K562 (cell line): ENCODE measurements around the gene ZNF672. TPM values are rescaled to one million over a fixed set of nuclear protein-coding genes. Genes with fewer than 3 reads are reported as not detected.

Experiments used
- BCL6 ChIP-seq: fragments of 250-450 bp; sonication (Bioruptor Pico); IDR thresholded peaks from 2 replicates; pipeline ENCODE4 v1.4.0; 2020
- CEBPB ChIP-seq: fragments of 450-650 bp; IDR thresholded peaks from 2 replicates; pipeline ENCODE4 v1.6.1; 2016; ENCODE audit warnings: missing genetic modification characterization, missing compliant biosample characterization
- DDX20 ChIP-seq: fragments of 450-650 bp; IDR thresholded peaks from 2 replicates; pipeline ENCODE4 v1.6.1; 2016; ENCODE audit warnings: missing genetic modification characterization, low read depth, mild to moderate bottlenecking, missing compliant biosample characterization, moderate library complexity
- E2F3 ChIP-seq: fragments of 250-450 bp; sonication (Bioruptor Pico); IDR thresholded peaks from 2 replicates; pipeline ENCODE4 v1.4.0; 2020; ENCODE audit warnings: mild to moderate bottlenecking
- EWSR1 ChIP-seq: fragments of 450-650 bp; IDR thresholded peaks from 2 replicates; pipeline ENCODE4 v1.6.1; 2018; ENCODE audit warnings: borderline replicate concordance, mild to moderate bottlenecking, low read depth, moderate library complexity; ENCODE audit not compliant: partially characterized antibody
- GABPB2 ChIP-seq: fragments of 250-450 bp; sonication (Bioruptor Pico); conservative IDR thresholded peaks from 2 replicates; pipeline ENCODE4 v1.5.1; 2021; ENCODE audit warnings: mild to moderate bottlenecking
- GATAD2B ChIP-seq: fragments of 450-650 bp; IDR thresholded peaks from 2 replicates; pipeline ENCODE4 v1.6.1; 2017; ENCODE audit warnings: mild to moderate bottlenecking, borderline replicate concordance
- GTF2A2 ChIP-seq: IDR thresholded peaks from 2 replicates; pipeline ENCODE4 v1.6.1; 2016; ENCODE audit warnings: mild to moderate bottlenecking, missing genetic modification characterization, missing compliant biosample characterization
- HDAC3 ChIP-seq: fragments of 450-650 bp; IDR thresholded peaks from 2 replicates; pipeline ENCODE4 v1.6.1; 2018; ENCODE audit warnings: borderline replicate concordance, mild to moderate bottlenecking, moderate library complexity; ENCODE audit not compliant: partially characterized antibody
- ILF3 ChIP-seq: fragments of 450-650 bp; IDR thresholded peaks from 2 replicates; pipeline ENCODE4 v1.6.1; 2018; ENCODE audit warnings: antibody characterized with exemption, mild to moderate bottlenecking, moderate library complexity, borderline replicate concordance
- KDM2B ChIP-seq: fragments of 250-450 bp; sonication (Bioruptor Pico); IDR thresholded peaks from 2 replicates; pipeline ENCODE4 v1.8.0; 2021; ENCODE audit warnings: mild to moderate bottlenecking, moderate library complexity
- KLF13 ChIP-seq: fragments of 450-650 bp; IDR thresholded peaks from 2 replicates; pipeline ENCODE4 v1.6.1; 2016; ENCODE audit warnings: missing genetic modification characterization, low read depth, mild to moderate bottlenecking, missing compliant biosample characterization, moderate library complexity, borderline replicate concordance
- NCOA1 ChIP-seq: fragments of 450-650 bp; IDR thresholded peaks from 2 replicates; pipeline ENCODE4 v1.6.1; 2016; ENCODE audit warnings: low read depth
- PCBP1 ChIP-seq: fragments of 200-400 bp; formaldehyde crosslinking; IDR thresholded peaks from 2 replicates; pipeline ENCODE4 v1.6.1; 2018; ENCODE audit warnings: mild to moderate bottlenecking, low read depth, low read length; ENCODE audit not compliant: poor library complexity, severe bottlenecking
- POLR2G ChIP-seq: fragments of 200-400 bp; formaldehyde crosslinking; IDR thresholded peaks from 2 replicates; pipeline ENCODE4 v1.6.1; 2017; ENCODE audit warnings: low read depth, mild to moderate bottlenecking, antibody characterized with exemption, low read length, moderate library complexity
- RFX1 ChIP-seq: fragments of 450-650 bp; IDR thresholded peaks from 2 replicates; pipeline ENCODE4 v1.6.1; 2016; ENCODE audit warnings: mild to moderate bottlenecking, moderate library complexity
- SMARCA4 ChIP-seq: fragments of 450-650 bp; IDR thresholded peaks from 2 replicates; pipeline ENCODE4 v1.6.1; 2016
- TBL1XR1 ChIP-seq, 2 experiments: IDR thresholded peaks; 2 replicates each; pipeline ENCODE4 v1.6.1; 2012; ENCODE audit warnings: improper control_type of control experiment in 2 of 2, low read length in 2 of 2, mild to moderate bottlenecking in 1 of 2
- TOE1 ChIP-seq, 2 experiments: fragments of 450-650 bp in 1 of 2; sonication (generic) in 1 of 2; formaldehyde crosslinking in 1 of 2; IDR thresholded peaks; 2 replicates each; pipeline versions ENCODE4 v1.7.1 to v1.8.0; 2016 to 2022; ENCODE audit warnings: borderline replicate concordance in 2 of 2, mild to moderate bottlenecking in 2 of 2, antibody characterized with exemption in 1 of 2, inconsistent platforms in 1 of 2, low read depth in 1 of 2, missing genetic modification reagents in 1 of 2, moderate library complexity in 1 of 2
- U2AF2 ChIP-seq: fragments of 200-400 bp; formaldehyde crosslinking; optimal IDR thresholded peaks from 2 replicates; pipeline ENCODE3; 2017; ENCODE audit warnings: low read depth, mild to moderate bottlenecking, low read length
- ZNF165 ChIP-seq: fragments of 250-450 bp; sonication (Bioruptor Pico); IDR thresholded peaks from 2 replicates; pipeline ENCODE4 v1.4.0; 2020; ENCODE audit warnings: borderline replicate concordance
- ZNF445 ChIP-seq: fragments of 250-450 bp; sonication (Bioruptor Pico); IDR thresholded peaks from 2 replicates; pipeline ENCODE4 v1.4.0; 2020; ENCODE audit warnings: low read depth, mild to moderate bottlenecking, moderate library complexity
- ZNF57 ChIP-seq: fragments of 450-650 bp; formaldehyde crosslinking; IDR thresholded peaks from 2 replicates; pipeline ENCODE4 v1.4.0; 2020; ENCODE audit warnings: mild to moderate bottlenecking, moderate library complexity
- ZNF584 ChIP-seq: fragments of 200-800 bp; sonication (Bioruptor generic); IDR thresholded peaks from 2 replicates; pipeline ENCODE4 v1.6.1; 2016; ENCODE audit warnings: low read depth, mild to moderate bottlenecking, missing genetic modification characterization, missing compliant biosample characterization
- ZNF76 ChIP-seq: fragments of 250-450 bp; sonication (Bioruptor Pico); IDR thresholded peaks from 2 replicates; pipeline ENCODE4 v1.4.0; 2020; ENCODE audit warnings: mild to moderate bottlenecking, moderate library complexity, borderline replicate concordance
- polyA plus RNA-seq, 8 experiments: library from polyadenylated mRNA; depleted of rRNA in 4 of 8; stranded (reverse) in 5 of 8; unstranded in 3 of 8; fragments of >200 nt; fragmentation: Nextera tagmentation in 2 of 8; fragmentation: Illumina TruSeq in 1 of 8; extraction: Ambion mirVana in 2 of 8; extraction: Trizol in 1 of 8; gene quantifications; 2 replicates each; pipeline versions ENCODE4 v1.2.1 to v1.2.3, GENCODE V29; 2011 to 2014; ENCODE audit warnings: inconsistent platforms in 1 of 8, missing spikeins in 1 of 8
- total RNA-seq, 7 experiments: library from RNA; depleted of rRNA in 6 of 7; stranded (reverse); fragments of >200 nt in 6 of 7; fragmentation: Illumina TruSeq in 2 of 7; extraction: Trizol in 2 of 7; gene quantifications; 2 replicates each; pipeline versions ENCODE4 v1.2.1 to v1.2.3, GENCODE V29; 2011 to 2021; ENCODE audit warnings: low replicate concordance in 1 of 7
- TF ChIP-seq, protein P1 (sequence below), 2 experiments: fragments of 450-650 bp; IDR thresholded peaks; 2 replicates each; pipeline ENCODE4 v1.6.1; 2016
- TF ChIP-seq, protein P2 (sequence below): fragments of 250-450 bp; sonication (Bioruptor Pico); IDR thresholded peaks from 2 replicates; pipeline ENCODE4 v1.5.1; 2021; ENCODE audit warnings: mild to moderate bottlenecking
- TF ChIP-seq, protein P3 (sequence below): fragments of 450-650 bp; IDR thresholded peaks from 2 replicates; pipeline ENCODE4 v1.6.1; 2016

ZNF672 gene
- total and polyA plus RNA-seq, 9 of the 15 experiments (the other 6 are each of a cell fraction or from before 2014, with no cell fraction given) = 1.9 to 57.9 (median 24.1) TPM

- TF ChIP-seq E2F3 (no peak), ZNF445 (CRISPR knock-in tag) (no peak), PCBP1 (no peak), GATAD2B (no peak), TBL1XR1 (IDR thresholded peaks at IDR 0.05; ENCODE audit: low read length in 2 of 2) (no peak), ZNF57 (CRISPR knock-in tag) (0 out of 2 replicates have a peak, but pooled peaks have one; percentile 26), ZNF584 (no peak), GABPB2 (CRISPR knock-in tag) (no peak), BCL6 (CRISPR knock-in tag) (no peak), GTF2A2 (tag) (no peak), KDM2B (CRISPR knock-in tag) (no peak), TOE1 (IDR thresholded peaks at IDR 0.05; ENCODE audit: borderline replicate concordance) (peak; percentile 67; the same call in 1 of the 2 replicates), TOE1 (CRISPR knock-in tag; IDR thresholded peaks at IDR 0.05; ENCODE audit: borderline replicate concordance, low read depth) (no peak), CEBPB (tag) (no peak), HDAC3 (no peak), U2AF2 (no peak), NCOA1 (no peak), ILF3 (no peak), KLF13 (tag) (no peak), POLR2G (no peak), DDX20 (tag) (no peak), SMARCA4 (no peak), RFX1 (no peak), ZNF165 (CRISPR knock-in tag) (no peak), ZNF76 (CRISPR knock-in tag) (no peak), EWSR1 (no peak)
- TF ChIP-seq, protein P1, sequence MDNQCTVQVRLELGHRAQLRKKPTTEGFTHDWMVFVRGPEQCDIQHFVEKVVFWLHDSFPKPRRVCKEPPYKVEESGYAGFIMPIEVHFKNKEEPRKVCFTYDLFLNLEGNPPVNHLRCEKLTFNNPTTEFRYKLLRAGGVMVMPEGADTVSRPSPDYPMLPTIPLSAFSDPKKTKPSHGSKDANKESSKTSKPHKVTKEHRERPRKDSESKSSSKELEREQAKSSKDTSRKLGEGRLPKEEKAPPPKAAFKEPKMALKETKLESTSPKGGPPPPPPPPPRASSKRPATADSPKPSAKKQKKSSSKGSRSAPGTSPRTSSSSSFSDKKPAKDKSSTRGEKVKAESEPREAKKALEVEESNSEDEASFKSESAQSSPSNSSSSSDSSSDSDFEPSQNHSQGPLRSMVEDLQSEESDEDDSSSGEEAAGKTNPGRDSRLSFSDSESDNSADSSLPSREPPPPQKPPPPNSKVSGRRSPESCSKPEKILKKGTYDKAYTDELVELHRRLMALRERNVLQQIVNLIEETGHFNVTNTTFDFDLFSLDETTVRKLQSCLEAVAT (IDR thresholded peaks at IDR 0.05) = peak in 1 of 2 experiments; percentile 82; a peak in 3 of 4 replicates
- TF ChIP-seq, protein P2, sequence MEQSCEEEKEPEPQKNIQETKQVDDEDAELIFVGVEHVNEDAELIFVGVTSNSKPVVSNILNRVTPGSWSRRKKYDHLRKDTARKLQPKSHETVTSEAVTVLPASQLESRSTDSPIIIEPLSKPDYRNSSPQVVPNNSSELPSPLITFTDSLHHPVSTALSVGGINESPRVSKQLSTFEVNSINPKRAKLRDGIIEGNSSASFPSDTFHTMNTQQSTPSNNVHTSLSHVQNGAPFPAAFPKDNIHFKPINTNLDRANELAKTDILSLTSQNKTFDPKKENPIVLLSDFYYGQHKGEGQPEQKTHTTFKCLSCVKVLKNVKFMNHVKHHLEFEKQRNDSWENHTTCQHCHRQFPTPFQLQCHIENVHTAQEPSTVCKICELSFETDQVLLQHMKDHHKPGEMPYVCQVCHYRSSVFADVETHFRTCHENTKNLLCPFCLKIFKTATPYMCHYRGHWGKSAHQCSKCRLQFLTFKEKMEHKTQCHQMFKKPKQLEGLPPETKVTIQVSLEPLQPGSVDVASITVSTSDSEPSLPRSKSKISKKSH (CRISPR knock-in tag) = no peak
- TF ChIP-seq, protein P3, sequence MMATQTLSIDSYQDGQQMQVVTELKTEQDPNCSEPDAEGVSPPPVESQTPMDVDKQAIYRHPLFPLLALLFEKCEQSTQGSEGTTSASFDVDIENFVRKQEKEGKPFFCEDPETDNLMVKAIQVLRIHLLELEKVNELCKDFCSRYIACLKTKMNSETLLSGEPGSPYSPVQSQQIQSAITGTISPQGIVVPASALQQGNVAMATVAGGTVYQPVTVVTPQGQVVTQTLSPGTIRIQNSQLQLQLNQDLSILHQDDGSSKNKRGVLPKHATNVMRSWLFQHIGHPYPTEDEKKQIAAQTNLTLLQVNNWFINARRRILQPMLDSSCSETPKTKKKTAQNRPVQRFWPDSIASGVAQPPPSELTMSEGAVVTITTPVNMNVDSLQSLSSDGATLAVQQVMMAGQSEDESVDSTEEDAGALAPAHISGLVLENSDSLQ = peak; percentile 15; the same call in 1 of the 2 replicates
Observed at GRCh38 chr1:248825573-248825908, 12.5 kb upstream of the ZNF672 start (continued).
